Neuronal stem cell (in vitro differentiated cells): ENCODE data around the gene CPLANE1.

ENCODE experiments used
- DNase-seq: peaks from one replicate; pipeline ENCODE4 v3.0.0-alpha.2; 2013; ENCODE audit warnings: low spot score
- H2AFZ ChIP-seq: one replicate; pipeline ENCODE4 v1.6.1; 2013; ENCODE audit warnings: mild to moderate bottlenecking, low read length, inconsistent platforms
- H2AK5ac ChIP-seq: 2 replicates; pipeline ENCODE4 v1.6.1; 2013; ENCODE audit warnings: low read depth, mild to moderate bottlenecking, inconsistent platforms, low read length, moderate library complexity, mixed read lengths
- H2BK120ac ChIP-seq: 2 replicates; pipeline ENCODE4 v1.6.1; 2013; ENCODE audit warnings: low read depth, mild to moderate bottlenecking, inconsistent platforms, low read length, moderate library complexity, mixed read lengths
- H2BK12ac ChIP-seq: one replicate; pipeline ENCODE4 v1.6.1; 2013; ENCODE audit warnings: low read length, inconsistent platforms
- H2BK15ac ChIP-seq: 2 replicates; pipeline ENCODE4 v1.6.1; 2013; ENCODE audit warnings: mild to moderate bottlenecking, low read length, inconsistent platforms, mixed read lengths
- H2BK5ac ChIP-seq: one replicate; pipeline ENCODE4 v1.6.1; 2013; ENCODE audit warnings: inconsistent platforms, mild to moderate bottlenecking, low read length, moderate library complexity
- H3K14ac ChIP-seq: one replicate; pipeline ENCODE4 v1.6.1; 2013; ENCODE audit warnings: low read length, inconsistent platforms
- H3K18ac ChIP-seq: 2 replicates; pipeline ENCODE4 v1.6.1; 2013; ENCODE audit warnings: low read length, inconsistent platforms
- H3K23ac ChIP-seq: 2 replicates; pipeline ENCODE4 v1.6.1; 2013; ENCODE audit warnings: low read depth, mild to moderate bottlenecking, mixed read lengths, low read length, inconsistent platforms; ENCODE audit not compliant: poor library complexity
- H3K27ac ChIP-seq: replicated peaks from 3 replicates; pipeline ENCODE4 v1.5.1; 2013; ENCODE audit warnings: low read length, inconsistent platforms
- H3K27me3 ChIP-seq, 3 experiments: 2 replicates each; pipeline ENCODE4 v1.6.1; 2013; ENCODE audit warnings: low read length in 3 of 3, mild to moderate bottlenecking in 2 of 3, inconsistent platforms in 1 of 3, low read depth in 1 of 3, mixed read lengths in 1 of 3, moderate library complexity in 1 of 3; ENCODE audit not compliant: control insufficient read depth in 3 of 3, insufficient read depth in 3 of 3
- H3K36me3 ChIP-seq, 2 donors: replicated peaks in 1 of 2; 2 replicates each; pipeline ENCODE4 v1.6.1; 2013; ENCODE audit warnings: low read length in 2 of 2; ENCODE audit not compliant: control insufficient read depth in 2 of 2, insufficient read depth in 2 of 2
- H3K4ac ChIP-seq: 2 replicates; pipeline ENCODE4 v1.6.1; 2013; ENCODE audit warnings: inconsistent platforms, mild to moderate bottlenecking, low read length, moderate library complexity
- H3K4me1 ChIP-seq, 2 donors: 1 replicate in 1 of 2; 2 replicates in 1 of 2; pipeline ENCODE4 v1.6.1; 2013; ENCODE audit warnings: low read length in 2 of 2, low read depth in 1 of 2; ENCODE audit not compliant: control insufficient read depth in 2 of 2, insufficient read depth in 1 of 2
- H3K4me2 ChIP-seq: one replicate; pipeline ENCODE4 v1.6.1; 2013; ENCODE audit warnings: mild to moderate bottlenecking, low read length, inconsistent platforms; ENCODE audit not compliant: insufficient read depth, poor library complexity, severe bottlenecking
- H3K4me3 ChIP-seq, 2 donors: 2 replicates each; pipeline ENCODE4 v1.5.1; 2013; ENCODE audit warnings: low read length in 2 of 2, mild to moderate bottlenecking in 2 of 2, inconsistent platforms in 1 of 2, moderate library complexity in 1 of 2
- H3K79me1 ChIP-seq: one replicate; pipeline ENCODE4 v1.6.1; 2013; ENCODE audit warnings: low read depth, mild to moderate bottlenecking, inconsistent platforms, low read length, moderate library complexity
- H3K9ac ChIP-seq: one replicate; pipeline ENCODE4 v1.6.1; 2013; ENCODE audit warnings: mild to moderate bottlenecking, low read depth, low read length, inconsistent platforms; ENCODE audit not compliant: poor library complexity
- H3K9me3 ChIP-seq, 2 donors: replicated peaks in 1 of 2; 2 replicates each; pipeline versions ENCODE3 to v1.6.1; 2013; ENCODE audit warnings: low read length in 2 of 2, mild to moderate bottlenecking in 2 of 2, inconsistent platforms in 1 of 2, low read depth in 1 of 2, mixed read lengths in 1 of 2, moderate library complexity in 1 of 2; ENCODE audit not compliant: control insufficient read depth in 2 of 2, insufficient read depth in 1 of 2
- H4K8ac ChIP-seq: one replicate; pipeline ENCODE4 v1.6.1; 2013; ENCODE audit warnings: low read depth, mild to moderate bottlenecking, inconsistent platforms, low read length, moderate library complexity
- H4K91ac ChIP-seq: one replicate; pipeline ENCODE4 v1.6.1; 2013; ENCODE audit warnings: low read length, low read depth, mild to moderate bottlenecking, inconsistent platforms; ENCODE audit not compliant: poor library complexity
- WGBS, 2 donors: extraction: QIAGEN DNeasy Blood & Tissue Kit; methylation state at CpG; one replicate each; pipeline ENCODE4 v1.1.7; 2013; ENCODE audit warnings: missing lambda C conversion rate in 2 of 2, mixed read lengths in 1 of 2; ENCODE audit not compliant: insufficient read length in 2 of 2, insufficient replicate concordance in 1 of 2; ENCODE audit errors: extremely low coverage in 2 of 2; 5-methylcytosine and 5-hydroxymethylcytosine counted together

The CPLANE1 gene

GRCh38 chr5:37212096-37212495, 37.1 kb downstream of the CPLANE1 start:
- H3K27me3 ChIP-seq = no peaks in the 10 kb centered on the region
- no peak overlapping the region for H3K14ac ChIP-seq
- no peak overlapping the region for H2BK5ac ChIP-seq
- no peak overlapping the region for H4K8ac ChIP-seq
- no peak overlapping the region for H2AK5ac ChIP-seq
- no peak overlapping the region for H3K4me2 ChIP-seq
- peaks cover 4 to 84% of the 10 kb centered on the region in 2 donors for H3K36me3 ChIP-seq
- H3K9me3 ChIP-seq = no peaks in the 10 kb centered on the region
- no peak overlapping the region for H3K4ac ChIP-seq
- no peak overlapping the region for H4K91ac ChIP-seq
- H3K27ac ChIP-seq = no peak overlapping the region
- no peak overlapping the region for H2BK12ac ChIP-seq
- H3K23ac ChIP-seq = no peak overlapping the region
- no peak overlapping the region for H3K4me3 ChIP-seq
- no peak overlapping the region for H3K9ac ChIP-seq
- no peak overlapping the region for H2BK15ac ChIP-seq
- no peaks in the 10 kb centered on the region for H3K4me1 ChIP-seq
- H3K79me1 ChIP-seq = peaks cover 4% of the 10 kb centered on the region
- DNase-seq = no peak
- H2BK120ac ChIP-seq = no peak overlapping the region
- H2AFZ ChIP-seq = no peak overlapping the region
- WGBS, 2 donors = no CpG with 5 or more reads among the region's 3 CpGs
- H3K18ac ChIP-seq = no peak overlapping the region

DNA sequence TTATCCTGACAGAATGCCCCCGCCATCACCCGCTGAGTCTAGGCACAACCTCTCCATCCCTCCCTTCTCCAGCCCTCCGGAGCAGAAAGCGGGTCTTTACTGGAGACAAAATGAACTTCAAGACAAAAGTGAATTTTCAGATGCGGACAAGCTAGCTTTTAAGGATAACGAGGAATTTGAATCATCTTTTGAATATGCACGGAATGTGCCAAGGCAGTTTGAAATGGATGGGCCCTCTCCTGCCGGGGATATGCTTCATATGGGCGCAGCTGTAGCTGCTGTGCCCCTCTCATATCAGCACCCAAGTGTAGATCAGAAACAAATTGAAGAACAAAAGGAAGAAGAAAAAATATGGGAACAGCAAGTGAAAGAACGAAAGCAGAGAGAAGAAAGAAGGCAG, 37.5 kb downstream of the CPLANE1 start:
- no peak overlapping the region for H3K4me2 ChIP-seq
- no CpG with 5 or more reads among the region's 10 CpGs for WGBS, 2 donors
- H4K8ac ChIP-seq = no peak overlapping the region
- no peaks in the 10 kb centered on the region for H3K27me3 ChIP-seq
- H3K14ac ChIP-seq = no peak overlapping the region
- no peak overlapping the region for H2BK12ac ChIP-seq
- H3K9ac ChIP-seq = no peak overlapping the region
- H3K9me3 ChIP-seq = no peaks in the 10 kb centered on the region
- no peak for DNase-seq
- H2BK5ac ChIP-seq = no peak overlapping the region
- H2AK5ac ChIP-seq = no peak overlapping the region
- H2AFZ ChIP-seq = no peak overlapping the region
- H3K4ac ChIP-seq = no peak overlapping the region
- H3K4me3 ChIP-seq = no peak overlapping the region
- H3K18ac ChIP-seq = no peak overlapping the region
- no peak overlapping the region for H4K91ac ChIP-seq
- no peaks in the 10 kb centered on the region for H3K4me1 ChIP-seq
- H2BK120ac ChIP-seq = no peak overlapping the region
- H3K79me1 ChIP-seq = peaks cover 4% of the 10 kb centered on the region
- H3K23ac ChIP-seq = no peak overlapping the region
- no peak overlapping the region for H3K27ac ChIP-seq
- H2BK15ac ChIP-seq = no peak overlapping the region
- H3K36me3 ChIP-seq = peaks cover 4 to 84% of the 10 kb centered on the region in 2 donors

DNA sequence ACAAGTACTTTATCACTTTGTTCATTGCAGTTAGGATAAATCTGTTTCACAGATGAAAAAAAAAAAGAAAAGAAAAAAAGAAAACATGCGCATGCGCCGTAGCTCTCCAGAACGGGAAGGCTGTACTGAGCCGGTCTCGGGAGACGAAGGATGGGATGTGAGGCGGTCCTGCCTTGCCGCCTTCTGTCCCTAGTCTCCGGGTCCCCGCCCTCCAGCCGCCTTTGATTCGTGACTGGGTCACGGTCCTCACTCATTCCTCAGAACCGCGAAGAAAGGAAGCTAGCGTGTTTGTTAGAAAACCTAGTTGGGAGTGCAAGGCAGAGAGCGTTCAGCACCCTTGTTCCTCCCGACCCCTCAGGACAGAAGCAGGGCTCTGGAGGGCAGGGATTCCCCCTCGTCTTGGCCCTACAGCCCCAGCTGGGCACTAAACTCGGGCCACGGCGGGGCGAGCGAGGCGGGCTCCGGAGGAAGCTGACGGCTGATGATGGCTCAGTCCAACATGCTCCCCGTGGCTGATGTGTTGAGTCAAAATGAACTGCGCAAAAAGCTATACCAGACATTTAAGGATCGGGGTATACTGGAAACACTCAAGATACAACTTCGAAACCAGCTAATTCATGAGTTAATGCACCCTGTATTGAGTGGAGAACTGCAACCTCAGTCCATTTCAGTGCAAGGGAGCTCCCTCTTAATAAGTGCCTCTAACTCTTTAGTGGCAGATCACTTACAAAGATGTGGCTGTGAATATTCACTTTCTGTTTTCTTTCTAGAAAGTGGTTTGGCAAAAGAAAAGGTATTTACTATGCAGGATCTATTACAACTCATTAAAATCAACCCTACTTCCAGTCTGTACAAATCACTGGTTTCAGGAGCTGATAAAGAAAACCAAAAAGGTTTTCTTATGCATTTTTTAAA, 40.0 kb downstream of the CPLANE1 start:
- no peak for DNase-seq
- Histone ChIP-seq H3K36me3 (peaks cover 4 to 84% of the 10 kb centered on the region in 2 donors), H3K14ac (no peak overlapping the region)

GRCh38 chr5:37207802-37208201, 41.4 kb downstream of the CPLANE1 start:
- no CpG with 5 or more reads among the region's 3 CpGs for WGBS, 2 donors
- Histone ChIP-seq H3K14ac (no peak overlapping the region), H3K27ac (no peak overlapping the region), H3K4me1 (no peaks in the 10 kb centered on the region), H3K9ac (no peak overlapping the region), H2BK15ac (no peak overlapping the region), H3K18ac (no peak overlapping the region), H3K36me3 (peaks cover 4 to 84% of the 10 kb centered on the region in 2 donors), H2AFZ (no peak overlapping the region), H3K9me3 (no peaks in the 10 kb centered on the region), H2BK120ac (no peak overlapping the region), H3K4me2 (no peak overlapping the region), H2AK5ac (no peak overlapping the region), H4K91ac (no peak overlapping the region), H3K79me1 (peaks cover 4% of the 10 kb centered on the region), H3K23ac (no peak overlapping the region), H3K27me3 (no peaks in the 10 kb centered on the region), H4K8ac (no peak overlapping the region), H2BK12ac (no peak overlapping the region), H3K4ac (no peak overlapping the region), H2BK5ac (no peak overlapping the region), H3K4me3 (no peak overlapping the region)
- no peak for DNase-seq

More for the DNA sequence above, 40.0 kb downstream of the CPLANE1 start:
- Histone ChIP-seq H2BK12ac (no peak overlapping the region), H4K8ac (no peak overlapping the region), H3K9me3 (no peaks in the 10 kb centered on the region), H3K4me3 (no peak overlapping the region), H2BK5ac (no peak overlapping the region), H2AFZ (no peak overlapping the region), H3K4me1 (no peaks in the 10 kb centered on the region), H3K4me2 (no peak overlapping the region), H3K27me3 (no peaks in the 10 kb centered on the region), H2AK5ac (no peak overlapping the region), H3K79me1 (peaks cover 4% of the 10 kb centered on the region), H4K91ac (no peak overlapping the region), H3K23ac (no peak overlapping the region), H2BK120ac (no peak overlapping the region), H3K4ac (no peak overlapping the region), H3K27ac (no peak overlapping the region), H3K9ac (no peak overlapping the region), H3K18ac (no peak overlapping the region), H2BK15ac (no peak overlapping the region)
- WGBS, 2 donors = no CpG with 5 or more reads among the region's 32 CpGs
